ENCODE results near the gene TMEM89. TPM values are rescaled to one million over a fixed set of nuclear protein-coding genes. Genes with fewer than 3 reads are reported as not detected.

The TMEM89 gene, protein sequence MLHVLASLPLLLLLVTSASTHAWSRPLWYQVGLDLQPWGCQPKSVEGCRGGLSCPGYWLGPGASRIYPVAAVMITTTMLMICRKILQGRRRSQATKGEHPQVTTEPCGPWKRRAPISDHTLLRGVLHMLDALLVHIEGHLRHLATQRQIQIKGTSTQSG
- not detected for total RNA-seq

DNA sequence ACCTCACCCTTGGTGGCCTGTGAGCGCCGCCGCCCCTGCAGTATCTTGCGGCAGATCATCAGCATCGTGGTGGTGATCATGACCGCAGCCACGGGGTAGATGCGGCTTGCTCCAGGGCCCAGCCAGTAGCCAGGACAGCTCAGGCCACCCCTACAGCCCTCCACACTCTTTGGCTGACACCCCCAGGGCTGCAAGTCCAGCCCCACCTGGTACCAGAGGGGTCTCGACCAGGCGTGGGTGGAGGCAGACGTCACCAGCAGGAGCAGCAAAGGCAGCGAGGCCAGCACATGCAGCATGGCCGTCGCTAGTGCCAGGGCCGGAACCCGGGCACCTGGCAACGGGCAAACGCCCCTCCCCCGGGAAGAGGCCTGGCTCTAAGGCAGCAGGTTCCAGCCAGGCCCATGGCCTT lies at the start of gene TMEM89:
TMEM89 (minus strand) TSS at position 309 of the 409 bp plus-strand sequence; CDS start at position 296, 13 bp downstream.
- no peak for TF ChIP-seq CTCF (IDR thresholded peaks at IDR 0.05)
- H3K4me3 ChIP-seq, result no peak within 1 kb of the TSS
- intact Hi-C loops (cut with DNase I), result no loop called here
- peaks cover 12 to 17% of the 10 kb centered on the region in 2 donors for H3K9me3 ChIP-seq
- H3K4me1 ChIP-seq, result peaks cover 14 to 25% of the 10 kb centered on the region in 2 donors
- no peaks in the 10 kb centered on the region for H3K27me3 ChIP-seq
- peak within 1 kb of the TSS; percentile 84 to 87 for H3K27ac ChIP-seq
- peaks cover 19 to 34% of the 10 kb centered on the region in 2 donors for H3K36me3 ChIP-seq
- no peak for DNase-seq (ENCODE audit: low spot score in 2 of 2)

DNA sequence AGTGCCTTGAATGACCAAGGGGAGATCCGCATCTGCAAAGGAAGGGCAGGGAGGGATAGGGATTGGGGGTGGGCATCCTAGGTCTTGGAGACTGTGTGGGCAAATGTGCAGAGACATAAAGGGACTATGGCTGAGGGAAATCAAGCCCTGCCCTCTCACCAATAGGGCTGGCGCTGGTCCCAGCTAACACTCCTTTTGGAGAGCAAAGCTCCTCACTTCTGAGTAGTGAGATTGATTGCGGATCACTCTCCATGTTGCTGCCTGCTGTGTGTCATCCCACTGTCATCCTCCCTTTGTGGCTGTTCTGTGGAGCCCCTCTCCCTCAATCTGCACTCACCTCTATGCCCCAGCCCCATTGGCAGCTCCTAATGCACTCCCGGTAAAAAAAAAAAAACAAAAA lies 43.4 kb upstream of the TMEM89 start:
- no peak for DNase-seq (ENCODE audit: low spot score in 2 of 2)
- H3K9me3 ChIP-seq, result no peaks in the 10 kb centered on the region
- H3K4me1 ChIP-seq, result peaks cover 6 to 14% of the 10 kb centered on the region in 2 donors
- H3K4me3 ChIP-seq, result no peak overlapping the region
- H3K27ac ChIP-seq, result peak overlapping the region; percentile 95 to 97
- TF ChIP-seq CTCF (IDR thresholded peaks at IDR 0.05), result no peak
- peaks cover 0 to 4% of the 10 kb centered on the region in 2 donors for H3K36me3 ChIP-seq
- intact Hi-C loops (cut with DNase I), result loop anchor here (1.0 kb wide), 2 partner anchors 20 to 200 kb away; partner anchors contain the start of gene NCKIPSD
- no peaks in the 10 kb centered on the region for H3K27me3 ChIP-seq

- H3K36me3 ChIP-seq, result peaks cover 0 to 4% of the 10 kb centered on the region in 2 donors
- intact Hi-C loops (cut with DNase I), result loop anchor here (1.0 kb wide), 2 partner anchors 21 to 199 kb away; partner anchors contain the start of gene NCKIPSD
Measured at GRCh38 chr3:48664313-48664644, 42.7 kb upstream of the TMEM89 start.

DNA sequence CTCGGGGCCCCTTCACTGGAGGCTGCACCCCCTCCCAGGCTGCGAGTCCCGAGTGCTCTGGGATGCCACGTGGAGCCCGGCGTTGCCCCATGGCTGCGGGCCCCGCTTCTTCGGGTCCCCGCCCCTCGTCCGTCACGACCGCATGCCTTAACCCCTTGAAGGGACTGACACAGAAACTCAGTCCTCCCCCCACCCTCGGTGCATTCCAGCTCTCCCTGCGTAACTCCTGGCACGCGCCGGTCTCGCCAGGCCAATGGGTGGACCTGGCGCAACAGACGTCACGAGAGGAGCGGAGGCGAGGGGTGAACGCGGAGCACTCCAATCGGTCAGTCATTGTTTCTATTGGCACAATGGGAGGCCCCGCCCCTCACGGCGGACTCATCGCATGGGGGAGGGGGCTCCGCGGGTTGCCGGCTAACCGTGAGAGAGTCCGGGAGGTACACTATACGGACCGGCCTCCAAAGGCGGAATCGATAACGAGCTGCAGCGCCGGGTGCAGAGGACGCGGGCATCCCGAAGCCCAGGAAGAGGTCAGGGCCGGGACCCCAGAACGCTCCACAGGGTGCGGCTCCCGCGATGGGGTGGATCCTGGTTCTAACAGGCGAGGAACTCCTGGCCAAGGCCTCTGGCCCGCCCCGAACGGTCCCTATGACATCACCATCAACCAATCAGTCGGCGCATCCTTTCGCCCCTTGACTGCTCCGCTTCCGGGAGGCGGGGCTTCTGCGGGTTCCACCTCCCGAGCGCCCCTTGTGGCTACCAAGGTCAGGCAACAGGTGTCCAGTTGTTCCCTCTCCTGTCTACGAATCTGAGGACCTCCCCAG lies 42.1 kb upstream of the TMEM89 start:
- H3K27me3 ChIP-seq, result no peaks in the 10 kb centered on the region
- peaks cover 0 to 4% of the 10 kb centered on the region in 2 donors for H3K36me3 ChIP-seq
- intact Hi-C loops (cut with DNase I), result loop anchor here (1.0 kb wide), 2 partner anchors 22 to 198 kb away; partner anchors contain the start of gene NCKIPSD
- DNase-seq (ENCODE audit: low spot score in 2 of 2), result peak; percentile 92 to 99
- H3K27ac ChIP-seq, result peak overlapping the region; percentile 95 to 97
- H3K4me1 ChIP-seq, result peaks cover 6 to 14% of the 10 kb centered on the region in 2 donors
- peak; percentile 72 to 84 (median 82) for TF ChIP-seq CTCF (IDR thresholded peaks at IDR 0.05)
- H3K9me3 ChIP-seq, result no peaks in the 10 kb centered on the region
- peak overlapping the region; percentile 65 to 73 for H3K4me3 ChIP-seq

More at GRCh38 chr3:48664313-48664644, 42.7 kb upstream of the TMEM89 start:
- Histone ChIP-seq H3K27ac (peak overlapping the region; percentile 95 to 97), H3K4me1 (peaks cover 6 to 14% of the 10 kb centered on the region in 2 donors), H3K27me3 (no peaks in the 10 kb centered on the region), H3K4me3 (peak overlapping the region in 1 of 2 donors; percentile 73), H3K9me3 (no peaks in the 10 kb centered on the region)
- TF ChIP-seq CTCF (IDR thresholded peaks at IDR 0.05), result peak in 1 of 3 experiments; percentile 4
- DNase-seq (ENCODE audit: low spot score in 2 of 2), result no peak

DNA sequence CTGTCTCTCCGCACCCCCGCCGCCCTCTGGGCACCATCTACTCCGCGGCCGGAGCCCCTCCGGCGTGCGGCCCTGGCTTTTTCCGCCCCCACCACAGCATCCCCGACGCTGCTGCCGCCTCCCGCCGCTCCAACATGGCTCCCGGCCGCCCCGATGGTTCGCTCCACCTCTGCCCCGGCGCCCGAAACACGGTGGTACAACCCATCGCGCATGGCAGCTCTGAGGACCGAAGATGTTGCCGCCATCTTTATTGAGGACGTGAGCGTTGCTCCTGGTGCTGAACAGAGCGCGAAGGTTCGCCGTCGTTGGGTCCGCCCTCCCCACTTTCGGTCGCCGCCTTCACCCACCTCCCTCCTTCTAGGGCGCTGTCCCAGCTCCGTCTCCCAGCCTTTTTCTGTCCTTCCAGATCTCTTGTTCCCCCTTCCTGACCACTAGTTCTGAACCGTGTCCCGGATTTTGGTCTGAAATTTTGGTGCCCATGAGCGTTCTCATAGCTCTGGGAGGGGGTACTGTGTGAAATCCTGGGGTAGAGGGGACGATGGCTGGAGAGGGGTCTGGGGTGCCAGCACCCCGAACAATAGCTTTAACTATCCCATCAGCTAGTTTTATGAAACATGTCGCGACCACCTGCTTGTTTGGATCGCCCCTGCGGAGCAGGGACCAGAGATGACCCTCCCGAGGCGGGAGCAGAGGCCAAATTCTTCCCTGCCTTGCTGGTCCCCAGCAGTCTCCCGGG lies 41.4 kb upstream of the TMEM89 start, which contains the start of gene CELSR3:
CELSR3 (minus strand) TSS at position 134 of the 736 bp plus-strand sequence. CDS start 252 bp downstream, outside the sequence.
- Histone ChIP-seq H3K4me1 (peaks cover 6 to 14% of the 10 kb centered on the region in 2 donors), H3K4me3 (peak within 1 kb of the TSS; percentile 65 to 73), H3K27ac (peak within 1 kb of the TSS; percentile 95 to 97), H3K36me3 (peaks cover 0 to 4% of the 10 kb centered on the region in 2 donors), H3K9me3 (no peaks in the 10 kb centered on the region), H3K27me3 (no peaks in the 10 kb centered on the region)
- DNase-seq (ENCODE audit: low spot score in 2 of 2), result peak in 1 of 2 donors; percentile 88
- intact Hi-C loops (cut with DNase I), result no loop called here
- no peak for TF ChIP-seq CTCF (IDR thresholded peaks at IDR 0.05)

Measured in ascending aorta (tissue), 2 donors.